Panc1 (cell line): Measurements from ENCODE around the gene ELF3. TPM values are rescaled to one million over a fixed set of nuclear protein-coding genes. Genes with fewer than 3 reads are reported as not detected.

ENCODE experiments used
- ATAC-seq: fragments of 200-7000 bp; cut with Tn5 transposase; 2 replicates; pipeline ENCODE4 v1.9.1; 2020; ENCODE audit warnings: mild to moderate bottlenecking, moderate library complexity
- BruUV-seq: library from RNA; stranded (reverse); fragments of 400-500 nt; replicated peaks from 2 replicates; lab custom pipeline; 2021; lab: Mats Ljungman, UMichigan
- CTCF ChIA-PET: fragments of 300-600 bp; sonication (Branson Sonifier 250); formaldehyde crosslinking; loops from one replicate; lab custom pipeline; 2022; ENCODE audit warnings: antibody characterized with exemption; lab: Charles Lee
- POLR2A ChIA-PET: fragments of 300-600 bp; sonication (Branson Sonifier 250); formaldehyde crosslinking; loops from one replicate; lab custom pipeline; 2022; ENCODE audit warnings: antibody characterized with exemption; lab: Charles Lee
- DNase-seq: peaks from one replicate; pipeline ENCODE4 v3.0.0-alpha.2; 2010; ENCODE audit warnings: low read depth, low spot score
- H3K27ac ChIP-seq: 2 replicates; pipeline ENCODE4 v1.5.1; 2011; ENCODE audit warnings: mild to moderate bottlenecking, low read length, inconsistent platforms
- H3K27me3 ChIP-seq: fragments of 200-500 bp; sonication (Bioruptor generic); 2 replicates; pipeline ENCODE4 v1.6.0; 2014; ENCODE audit warnings: low read length, inconsistent platforms; ENCODE audit not compliant: control insufficient read depth, insufficient read depth
- H3K36me3 ChIP-seq: fragments of 200-500 bp; sonication (Bioruptor generic); 2 replicates; pipeline ENCODE4 v1.5.1; 2014; ENCODE audit warnings: inconsistent platforms, mild to moderate bottlenecking, low read length, moderate library complexity; ENCODE audit not compliant: control insufficient read depth, insufficient read depth
- H3K4me1 ChIP-seq: 2 replicates; pipeline ENCODE4 v1.5.1; 2011; ENCODE audit warnings: inconsistent platforms, mild to moderate bottlenecking, low read length, moderate library complexity; ENCODE audit not compliant: control insufficient read depth, insufficient read depth
- H3K4me3 ChIP-seq, 2 experiments: 2 replicates each; pipeline ENCODE4 v1.5.1; 2011 to 2012; ENCODE audit warnings: low read depth in 2 of 2, low read length in 2 of 2, mild to moderate bottlenecking in 2 of 2, inconsistent platforms in 1 of 2, moderate library complexity in 1 of 2
- H3K9me3 ChIP-seq: fragments of 200-500 bp; sonication (Bioruptor generic); 2 replicates; pipeline ENCODE4 v1.5.1; 2014; ENCODE audit warnings: low read depth, mild to moderate bottlenecking, inconsistent platforms, low read length, moderate library complexity; ENCODE audit not compliant: control insufficient read depth, insufficient read depth
- CTCF ChIP-seq: fragments of 450-650 bp; IDR thresholded peaks from 2 replicates; pipeline ENCODE4 v1.5.1; 2017; ENCODE audit warnings: mild to moderate bottlenecking
- POLR2AphosphoS5 ChIP-seq: IDR thresholded peaks from 2 replicates; pipeline ENCODE4 v1.6.1; 2012; ENCODE audit warnings: mild to moderate bottlenecking, low read depth, low read length, moderate library complexity
- REST ChIP-seq, 2 experiments: IDR thresholded peaks; 2 replicates each; pipeline ENCODE4 v1.6.1; 2011 to 2012; ENCODE audit warnings: low read depth in 2 of 2, control low read depth in 1 of 2, low read length in 1 of 2, mild to moderate bottlenecking in 1 of 2, moderate library complexity in 1 of 2; ENCODE audit not compliant: insufficient read depth in 1 of 2
- SIN3A ChIP-seq: IDR thresholded peaks from 2 replicates; pipeline ENCODE4 v1.6.1; 2012; ENCODE audit warnings: low read depth, mild to moderate bottlenecking, low read length, moderate library complexity, borderline replicate concordance; ENCODE audit not compliant: insufficient read depth
- TCF7L2 ChIP-seq: IDR thresholded peaks from 2 replicates; pipeline ENCODE4 v1.6.1; 2011; ENCODE audit warnings: mild to moderate bottlenecking, low read depth, low read length, inconsistent platforms
- in situ Hi-C: cut with HindIII; loops from 2 replicates; pipeline ENCODE4 v1.10.0; 2016; ENCODE audit warnings: low sequenced_read_pairs, low pct_unique_long_range_greater_than_20kb
- intact Hi-C: fragments of 100-400 bp; cut with micrococcal nuclease; formaldehyde crosslinking; loops from one replicate; pipeline ENCODE4 v1.10.0; 2022; ENCODE audit not compliant: unreplicated experiment
- total RNA-seq: library from RNA; stranded (reverse); gene quantifications from one replicate; pipeline ENCODE4 v1.2.1, GENCODE V29; 2021; ENCODE audit not compliant: unreplicated experiment

Gene ELF3
- total RNA-seq, 1 experiment from 2014 or later: 126 TPM

GRCh38 chr1:202047977-202048376 is 37.6 kb downstream of the ELF3 start:
- ATAC-seq (no peak), DNase-seq (no peak)
- in situ Hi-C loops (no loop called here), intact Hi-C loops (no loop called here)
- H3K36me3 ChIP-seq: no peaks in the 10 kb centered on the region
- H3K4me3 ChIP-seq: no peak overlapping the region
- H3K9me3 ChIP-seq: no peaks in the 10 kb centered on the region
- no peak overlapping the region for H3K27ac ChIP-seq
- BruUV-seq: no TSS peak
- TF ChIP-seq SIN3A: no peak
- TF ChIP-seq POLR2AphosphoS5: no peak
- no peak for TF ChIP-seq TCF7L2
- no peak for TF ChIP-seq CTCF
- TF ChIP-seq REST (IDR thresholded peaks at IDR 0.05; ENCODE audit: insufficient read depth in 1 of 2, low read depth in 2 of 2, low read length in 1 of 2): no peak
- no peaks in the 10 kb centered on the region for H3K27me3 ChIP-seq
- H3K4me1 ChIP-seq: peaks cover 11% of the 10 kb centered on the region
- ChIA-PET CTCF (no interaction called here), POLR2A (no interaction called here)

DNA sequence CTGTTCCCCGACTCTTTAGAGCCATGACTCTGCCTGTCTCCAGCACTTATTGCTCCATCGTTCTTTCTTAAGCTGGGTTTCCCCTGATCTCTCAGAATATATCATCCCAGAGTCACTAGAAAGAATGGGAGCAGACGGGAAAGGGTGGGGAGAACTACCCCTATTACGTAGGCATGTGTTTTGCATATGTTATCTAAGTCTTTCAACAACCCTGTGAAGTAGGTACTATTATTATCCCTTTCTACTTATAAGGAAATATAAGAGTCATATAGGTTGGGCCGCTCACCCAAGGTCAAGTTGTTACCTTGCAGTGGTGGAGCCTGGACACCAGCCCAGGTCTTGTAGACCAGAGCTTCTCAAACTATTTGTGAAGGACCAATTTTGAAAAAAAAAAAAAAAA is 38.7 kb downstream of the ELF3 start:
- POLR2A ChIA-PET: no interaction called here
- CTCF ChIA-PET: no interaction called here
- DNase-seq (no peak), ATAC-seq (no peak)
- Histone ChIP-seq H3K9me3 (no peaks in the 10 kb centered on the region), H3K4me3 (no peak overlapping the region), H3K27me3 (no peaks in the 10 kb centered on the region), H3K4me1 (peaks cover 11% of the 10 kb centered on the region), H3K36me3 (no peaks in the 10 kb centered on the region), H3K27ac (0 out of 2 replicates have a peak overlapping the region, but pooled peaks have one; percentile 15)
- in situ Hi-C loops (no loop called here), intact Hi-C loops (no loop called here)
- BruUV-seq: no TSS peak
- no peak for TF ChIP-seq TCF7L2
- no peak for TF ChIP-seq REST (IDR thresholded peaks at IDR 0.05; ENCODE audit: insufficient read depth in 1 of 2, low read depth in 2 of 2, low read length in 1 of 2)
- no peak for TF ChIP-seq POLR2AphosphoS5
- TF ChIP-seq SIN3A: no peak
- no peak for TF ChIP-seq CTCF
